GM23338 (cell line): ENCODE data around the gene FHIT. TPM values are rescaled to one million over a fixed set of nuclear protein-coding genes. Genes with fewer than 3 reads are reported as not detected.

Experiments used
- ATAC-seq: fragments of 200-7000 bp; cut with Tn5 transposase; 3 replicates; pipeline ENCODE4 v1.9.1; 2020
- DNase-seq: peaks from one replicate; pipeline ENCODE4 v3.0.0-alpha.2; 2015; ENCODE audit warnings: low spot score
- H2AFZ ChIP-seq: fragments of 200-600 bp; sonication (generic); 2 replicates; pipeline ENCODE4 v1.8.0; 2016; ENCODE audit warnings: antibody characterized with exemption, mild to moderate bottlenecking, moderate library complexity
- H3F3A ChIP-seq: fragments of 200-600 bp; sonication (generic); replicated peaks from 2 replicates; pipeline ENCODE4 v1.8.0; 2017; ENCODE audit warnings: antibody characterized with exemption, mixed run types, low read depth
- H3K27ac ChIP-seq: fragments of 200-600 bp; sonication (generic); 2 replicates; pipeline ENCODE4 v1.6.1; 2016; ENCODE audit warnings: low read depth
- H3K27me3 ChIP-seq: fragments of 200-600 bp; sonication (generic); 2 replicates; pipeline ENCODE4 v1.8.0; 2016; ENCODE audit warnings: mild to moderate bottlenecking, mixed run types, moderate library complexity; ENCODE audit not compliant: insufficient read depth
- H3K36me3 ChIP-seq: fragments of 200-600 bp; sonication (generic); 2 replicates; pipeline ENCODE4 v1.8.0; 2016; ENCODE audit warnings: mild to moderate bottlenecking; ENCODE audit not compliant: insufficient read depth
- H3K4me1 ChIP-seq: fragments of 200-600 bp; sonication (generic); 2 replicates; pipeline ENCODE4 v1.8.0; 2016; ENCODE audit warnings: mild to moderate bottlenecking, moderate library complexity; ENCODE audit not compliant: insufficient read depth
- H3K4me2 ChIP-seq: fragments of 200-600 bp; sonication (generic); 2 replicates; pipeline ENCODE4 v1.7.1; 2017; ENCODE audit warnings: mixed run types
- H3K4me3 ChIP-seq: fragments of 200-600 bp; sonication (generic); 2 replicates; pipeline ENCODE4 v1.6.1; 2016; ENCODE audit warnings: mixed run types
- H3K79me2 ChIP-seq: fragments of 200-600 bp; sonication (generic); replicated peaks from 2 replicates; pipeline ENCODE4 v1.8.0; 2017; ENCODE audit warnings: mild to moderate bottlenecking; ENCODE audit not compliant: insufficient read depth
- H3K9me2 ChIP-seq: fragments of 200-600 bp; sonication (generic); 2 replicates; pipeline ENCODE4 v1.8.0; 2017; ENCODE audit not compliant: insufficient read depth
- H4K20me1 ChIP-seq: fragments of 200-600 bp; sonication (generic); replicated peaks from 2 replicates; pipeline ENCODE4 v1.8.0; 2017; ENCODE audit warnings: mild to moderate bottlenecking; ENCODE audit not compliant: insufficient read depth
- H3K27ac Mint-ChIP-seq: 2 replicates; pipeline ENCODE4 v1.8.0; 2020; ENCODE audit warnings: inconsistent platforms, mild to moderate bottlenecking, moderate library complexity, mixed read lengths
- H3K27me3 Mint-ChIP-seq: 3 replicates; pipeline ENCODE4 v1.8.0; 2022; ENCODE audit warnings: low read depth, mild to moderate bottlenecking, moderate library complexity, mixed read lengths, inconsistent platforms; ENCODE audit not compliant: insufficient read depth, poor library complexity
- H3K36me3 Mint-ChIP-seq: 3 replicates; pipeline ENCODE4 v1.8.0; 2021; ENCODE audit warnings: low read depth, mild to moderate bottlenecking, inconsistent platforms, moderate library complexity, mixed read lengths
- H3K4me1 Mint-ChIP-seq: 3 replicates; pipeline ENCODE4 v1.8.0; 2020; ENCODE audit warnings: mild to moderate bottlenecking, inconsistent platforms, mixed read lengths
- H3K4me3 Mint-ChIP-seq: 3 replicates; pipeline ENCODE4 v1.8.0; 2021; ENCODE audit warnings: moderate library complexity, mild to moderate bottlenecking, inconsistent platforms, mixed read lengths
- H3K9me3 Mint-ChIP-seq: 3 replicates; pipeline ENCODE4 v1.8.0; 2020; ENCODE audit warnings: moderate library complexity, mild to moderate bottlenecking, inconsistent platforms, mixed read lengths
- CREB1 ChIP-seq: fragments of 250-450 bp; sonication (Bioruptor Pico); IDR thresholded peaks from 2 replicates; pipeline ENCODE4 v1.5.0; 2020; ENCODE audit warnings: low read depth, mild to moderate bottlenecking, moderate library complexity
- CTCF ChIP-seq, 2 experiments: fragments of 200-600 bp in 1 of 2; sonication (generic) in 1 of 2; conservative IDR thresholded peaks; 2 replicates each; pipeline versions ENCODE4 v1.5.1 to v1.6.1; 2016 to 2017; ENCODE audit warnings: antibody characterized with exemption in 2 of 2, low read depth in 2 of 2, mild to moderate bottlenecking in 2 of 2, moderate library complexity in 1 of 2
- ETS1 ChIP-seq: IDR thresholded peaks from 2 replicates; pipeline ENCODE4 v1.6.1; 2016; ENCODE audit warnings: antibody characterized with exemption
- EZH2 ChIP-seq: fragments of 200-600 bp; sonication (generic); IDR thresholded peaks from one replicate; pipeline ENCODE4 v1.8.0; 2017; ENCODE audit warnings: antibody characterized with exemption, mild to moderate bottlenecking, low read depth; ENCODE audit not compliant: unreplicated experiment
- EZH2phosphoT487 ChIP-seq: fragments of 200-600 bp; sonication (generic); IDR thresholded peaks from one replicate; pipeline ENCODE4 v1.8.1; 2018; ENCODE audit warnings: antibody characterized with exemption; ENCODE audit not compliant: unreplicated experiment
- JUNB ChIP-seq: IDR thresholded peaks from one replicate; pipeline ENCODE4 v1.6.1; 2016; ENCODE audit warnings: antibody characterized with exemption; ENCODE audit not compliant: unreplicated experiment
- NANOG ChIP-seq: IDR thresholded peaks from 2 replicates; pipeline ENCODE4 v1.6.1; 2016; ENCODE audit warnings: antibody characterized with exemption, borderline replicate concordance
- POLR2AphosphoS5 ChIP-seq: IDR thresholded peaks from 2 replicates; pipeline ENCODE4 v1.6.1; 2016; ENCODE audit warnings: antibody characterized with exemption, low read depth
- REST ChIP-seq: IDR thresholded peaks from one replicate; pipeline ENCODE4 v1.6.1; 2018; ENCODE audit warnings: antibody characterized with exemption; ENCODE audit not compliant: unreplicated experiment
- STAT1 ChIP-seq: IDR thresholded peaks from one replicate; pipeline ENCODE4 v1.6.1; 2016; ENCODE audit warnings: antibody characterized with exemption; ENCODE audit not compliant: unreplicated experiment
- ZNF114 ChIP-seq: fragments of 250-450 bp; sonication (Bioruptor Pico); IDR thresholded peaks from 2 replicates; pipeline ENCODE4 v1.5.0; 2020; ENCODE audit warnings: mild to moderate bottlenecking, moderate library complexity
- ZNF331 ChIP-seq: fragments of 250-450 bp; sonication (Bioruptor Pico); IDR thresholded peaks from 2 replicates; pipeline ENCODE4 v1.5.0; 2020; ENCODE audit warnings: low read depth, mild to moderate bottlenecking, moderate library complexity
- ZNF462 ChIP-seq: fragments of 250-450 bp; sonication (Bioruptor Pico); IDR thresholded peaks from 2 replicates; pipeline ENCODE4 v1.5.0; 2020; ENCODE audit warnings: mild to moderate bottlenecking, moderate library complexity
- polyA plus RNA-seq: library from polyadenylated mRNA; unstranded; fragments of >200 nt; fragmentation: Nextera tagmentation; extraction: Ambion mirVana; gene quantifications from 2 replicates; pipeline ENCODE4 v1.2.1, GENCODE V29; 2016
- total RNA-seq: library from RNA; depleted of rRNA; stranded (reverse); fragments of >200 nt; shearing (Covaris generic); gene quantifications from 2 replicates; pipeline ENCODE4 v1.2.3, GENCODE V29; 2014

Gene FHIT
- total and polyA plus RNA-seq, 2 experiments from 2014 or later: 3.0 to 8.3 TPM

- Histone ChIP-seq H2AFZ (no peak overlapping the region), H3K4me2 (no peak overlapping the region), H3F3A (no peaks in the 10 kb centered on the region), H3K36me3 (no peaks in the 10 kb centered on the region), H3K9me2 (0 out of 2 replicates have a peak, but pooled peaks cover 4% of the 10 kb centered on the region), H3K27me3 (no peaks in the 10 kb centered on the region), H3K27ac (no peak overlapping the region), H3K79me2 (no peaks in the 10 kb centered on the region), H3K4me1 (no peaks in the 10 kb centered on the region), H3K4me3 (no peak overlapping the region), H4K20me1 (no peaks in the 10 kb centered on the region)
- Mint-ChIP-seq H3K4me3 (no peak overlapping the region), H3K9me3 (no peaks in the 10 kb centered on the region), H3K4me1 (no peaks in the 10 kb centered on the region; the same call in 2 of the 3 replicates), H3K27me3 (no peaks in the 10 kb centered on the region), H3K36me3 (no peaks in the 10 kb centered on the region), H3K27ac (no peak overlapping the region)
- ATAC-seq (no peak), DNase-seq (no peak)
- TF ChIP-seq ZNF114 (no peak), EZH2 (no peak), NANOG (no peak), JUNB (no peak), ZNF462 (CRISPR knock-in tag) (no peak), REST (no peak), CTCF (conservative IDR thresholded peaks at IDR 0.05; ENCODE audit: low read depth in 2 of 2) (no peak), ETS1 (no peak), POLR2AphosphoS5 (no peak), CREB1 (CRISPR knock-in tag) (no peak), EZH2phosphoT487 (no peak), ZNF331 (CRISPR knock-in tag) (no peak), STAT1 (no peak)
Observed at GRCh38 chr3:61073566-61074165, 177.6 kb downstream of the FHIT start.
